HEK293 (cell line): ENCODE results near the gene MED16.
A peak's percentile ranks its signal among the peaks of the same experiment; 100 is the strongest.

Experiments used
- BCL11A ChIP-seq: fragments of 450-650 bp; formaldehyde crosslinking; IDR thresholded peaks from 2 replicates; pipeline ENCODE4 v1.5.1; 2016; ENCODE audit warnings: low read depth, missing biosample characterization, missing genetic modification characterization
- KLF16 ChIP-seq: fragments of 450-650 bp; formaldehyde crosslinking; IDR thresholded peaks from 2 replicates; pipeline ENCODE4 v1.5.1; 2017; ENCODE audit warnings: missing biosample characterization, missing genetic modification characterization
- KLF9 ChIP-seq: fragments of 450-650 bp; formaldehyde crosslinking; IDR thresholded peaks from 2 replicates; pipeline ENCODE4 v1.5.1; 2016; ENCODE audit warnings: missing biosample characterization, missing genetic modification characterization, low read depth
- PRDM10 ChIP-seq: fragments of 450-650 bp; formaldehyde crosslinking; IDR thresholded peaks from 2 replicates; pipeline ENCODE4 v1.5.1; 2016; ENCODE audit warnings: missing biosample characterization, missing genetic modification characterization
- TCF7L2 ChIP-seq: IDR thresholded peaks from 2 replicates; pipeline ENCODE4 v1.6.1; 2011; ENCODE audit warnings: low read depth, mild to moderate bottlenecking, inconsistent platforms, low read length, moderate library complexity, borderline replicate concordance
- TSHZ1 ChIP-seq: fragments of 450-650 bp; formaldehyde crosslinking; IDR thresholded peaks from 2 replicates; pipeline ENCODE4 v1.5.1; 2016; ENCODE audit warnings: missing biosample characterization, missing genetic modification characterization, borderline replicate concordance
- ZBTB1 ChIP-seq: fragments of 450-650 bp; formaldehyde crosslinking; IDR thresholded peaks from 2 replicates; pipeline ENCODE4 v1.5.1; 2016; ENCODE audit warnings: missing biosample characterization, missing genetic modification characterization
- ZBTB20 ChIP-seq: fragments of 450-650 bp; formaldehyde crosslinking; IDR thresholded peaks from 2 replicates; pipeline ENCODE4 v1.5.1; 2016; ENCODE audit warnings: missing biosample characterization, missing genetic modification characterization
- ZEB2 ChIP-seq: fragments of 450-650 bp; formaldehyde crosslinking; IDR thresholded peaks from 2 replicates; pipeline ENCODE4 v1.5.1; 2016; ENCODE audit warnings: missing biosample characterization, missing genetic modification characterization
- ZNF140 ChIP-seq: fragments of 450-650 bp; formaldehyde crosslinking; IDR thresholded peaks from 2 replicates; pipeline ENCODE4 v1.5.1; 2016; ENCODE audit warnings: missing biosample characterization, missing genetic modification characterization
- ZNF16 ChIP-seq: fragments of 450-650 bp; formaldehyde crosslinking; IDR thresholded peaks from 2 replicates; pipeline ENCODE4 v1.5.1; 2016; ENCODE audit warnings: low read depth, missing biosample characterization, missing genetic modification characterization
- ZNF174 ChIP-seq: fragments of 450-650 bp; formaldehyde crosslinking; IDR thresholded peaks from 2 replicates; pipeline ENCODE4 v1.5.0; 2017; ENCODE audit warnings: missing biosample characterization, mild to moderate bottlenecking, missing genetic modification characterization
- ZNF211 ChIP-seq: fragments of 450-650 bp; formaldehyde crosslinking; IDR thresholded peaks from 2 replicates; pipeline ENCODE4 v1.5.1; 2016; ENCODE audit warnings: low read depth, missing biosample characterization, missing genetic modification characterization
- ZNF280D ChIP-seq: fragments of 450-650 bp; formaldehyde crosslinking; IDR thresholded peaks from 2 replicates; pipeline ENCODE4 v1.5.1; 2016; ENCODE audit warnings: missing biosample characterization, missing genetic modification characterization
- ZNF292 ChIP-seq: fragments of 450-650 bp; formaldehyde crosslinking; IDR thresholded peaks from 2 replicates; pipeline ENCODE4 v1.5.1; 2016; ENCODE audit warnings: low read depth, missing biosample characterization, missing genetic modification characterization, borderline replicate concordance
- ZNF366 ChIP-seq: fragments of 450-650 bp; formaldehyde crosslinking; conservative IDR thresholded peaks from 2 replicates; pipeline ENCODE4 v1.5.1; 2016; ENCODE audit warnings: missing biosample characterization, missing genetic modification characterization
- ZNF37A ChIP-seq: fragments of 450-650 bp; IDR thresholded peaks from 2 replicates; pipeline ENCODE4 v1.5.1; 2018; ENCODE audit warnings: missing biosample characterization, missing genetic modification characterization
- ZNF561 ChIP-seq: fragments of 450-650 bp; IDR thresholded peaks from 2 replicates; pipeline ENCODE4 v1.5.1; 2018; ENCODE audit warnings: missing biosample characterization, missing genetic modification characterization, borderline replicate concordance
- ZNF621 ChIP-seq: fragments of 450-650 bp; formaldehyde crosslinking; IDR thresholded peaks from 2 replicates; pipeline ENCODE4 v1.5.1; 2017; ENCODE audit warnings: missing biosample characterization, missing genetic modification characterization
- ZNF747 ChIP-seq: fragments of 450-650 bp; formaldehyde crosslinking; IDR thresholded peaks from 2 replicates; pipeline ENCODE4 v1.5.1; 2016; ENCODE audit warnings: missing biosample characterization, missing genetic modification characterization
- ZNF776 ChIP-seq: fragments of 450-650 bp; formaldehyde crosslinking; IDR thresholded peaks from 2 replicates; pipeline ENCODE4 v1.5.0; 2017; ENCODE audit warnings: missing biosample characterization, missing genetic modification characterization, borderline replicate concordance
- ZNF791 ChIP-seq: fragments of 450-650 bp; formaldehyde crosslinking; IDR thresholded peaks from 2 replicates; pipeline ENCODE4 v1.5.1; 2016; ENCODE audit warnings: missing biosample characterization, missing genetic modification characterization
- ZSCAN30 ChIP-seq: fragments of 450-650 bp; IDR thresholded peaks from 2 replicates; pipeline ENCODE4 v1.5.1; 2018; ENCODE audit warnings: missing biosample characterization, mild to moderate bottlenecking, missing genetic modification characterization, moderate library complexity
- ZXDB ChIP-seq: fragments of 450-650 bp; formaldehyde crosslinking; IDR thresholded peaks from 2 replicates; pipeline ENCODE4 v1.5.1; 2016; ENCODE audit warnings: missing biosample characterization, missing genetic modification characterization
- TF ChIP-seq, protein P1 (sequence below): fragments of 450-650 bp; formaldehyde crosslinking; IDR thresholded peaks from 2 replicates; pipeline ENCODE4 v1.5.1; 2017; ENCODE audit warnings: missing biosample characterization, mild to moderate bottlenecking, missing genetic modification characterization, moderate library complexity
- TF ChIP-seq, protein P2 (sequence below): fragments of 450-650 bp; formaldehyde crosslinking; IDR thresholded peaks from 2 replicates; pipeline ENCODE4 v1.5.1; 2016; ENCODE audit warnings: missing biosample characterization, missing genetic modification characterization

The MED16 gene

GRCh38 chr19:843180-843835, 49.7 kb downstream of the MED16 start (continued):
- no peak for TF ChIP-seq ZNF280D
- TF ChIP-seq ZNF747 (tag by site-specific recombination), result no peak
- TF ChIP-seq ZNF16 (tag by site-specific recombination), result no peak
- TF ChIP-seq ZBTB1 (tag by site-specific recombination), result no peak
- no peak for TF ChIP-seq ZNF561 (tag by site-specific recombination)
- TF ChIP-seq ZNF776 (tag by site-specific recombination), result no peak
- TF ChIP-seq, protein P1, sequence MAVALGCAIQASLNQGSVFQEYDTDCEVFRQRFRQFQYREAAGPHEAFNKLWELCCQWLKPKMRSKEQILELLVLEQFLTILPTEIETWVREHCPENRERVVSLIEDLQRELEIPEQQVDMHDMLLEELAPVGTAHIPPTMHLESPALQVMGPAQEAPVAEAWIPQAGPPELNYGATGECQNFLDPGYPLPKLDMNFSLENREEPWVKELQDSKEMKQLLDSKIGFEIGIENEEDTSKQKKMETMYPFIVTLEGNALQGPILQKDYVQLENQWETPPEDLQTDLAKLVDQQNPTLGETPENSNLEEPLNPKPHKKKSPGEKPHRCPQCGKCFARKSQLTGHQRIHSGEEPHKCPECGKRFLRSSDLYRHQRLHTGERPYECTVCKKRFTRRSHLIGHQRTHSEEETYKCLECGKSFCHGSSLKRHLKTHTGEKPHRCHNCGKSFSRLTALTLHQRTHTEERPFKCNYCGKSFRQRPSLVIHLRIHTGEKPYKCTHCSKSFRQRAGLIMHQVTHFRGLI, result no peak
- no peak for TF ChIP-seq TSHZ1 (tag by site-specific recombination)
- TF ChIP-seq BCL11A (tag by site-specific recombination), result no peak
- TF ChIP-seq, protein P2, sequence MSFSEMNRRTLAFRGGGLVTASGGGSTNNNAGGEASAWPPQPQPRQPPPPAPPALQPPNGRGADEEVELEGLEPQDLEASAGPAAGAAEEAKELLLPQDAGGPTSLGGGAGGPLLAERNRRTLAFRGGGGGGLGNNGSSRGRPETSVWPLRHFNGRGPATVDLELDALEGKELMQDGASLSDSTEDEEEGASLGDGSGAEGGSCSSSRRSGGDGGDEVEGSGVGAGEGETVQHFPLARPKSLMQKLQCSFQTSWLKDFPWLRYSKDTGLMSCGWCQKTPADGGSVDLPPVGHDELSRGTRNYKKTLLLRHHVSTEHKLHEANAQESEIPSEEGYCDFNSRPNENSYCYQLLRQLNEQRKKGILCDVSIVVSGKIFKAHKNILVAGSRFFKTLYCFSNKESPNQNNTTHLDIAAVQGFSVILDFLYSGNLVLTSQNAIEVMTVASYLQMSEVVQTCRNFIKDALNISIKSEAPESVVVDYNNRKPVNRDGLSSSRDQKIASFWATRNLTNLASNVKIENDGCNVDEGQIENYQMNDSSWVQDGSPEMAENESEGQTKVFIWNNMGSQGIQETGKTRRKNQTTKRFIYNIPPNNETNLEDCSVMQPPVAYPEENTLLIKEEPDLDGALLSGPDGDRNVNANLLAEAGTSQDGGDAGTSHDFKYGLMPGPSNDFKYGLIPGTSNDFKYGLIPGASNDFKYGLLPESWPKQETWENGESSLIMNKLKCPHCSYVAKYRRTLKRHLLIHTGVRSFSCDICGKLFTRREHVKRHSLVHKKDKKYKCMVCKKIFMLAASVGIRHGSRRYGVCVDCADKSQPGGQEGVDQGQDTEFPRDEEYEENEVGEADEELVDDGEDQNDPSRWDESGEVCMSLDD (tag by site-specific recombination), result 0 out of 2 replicates have a peak, but pooled peaks have one; percentile 33
- no peak for TF ChIP-seq PRDM10
- no peak for TF ChIP-seq ZNF37A
- TF ChIP-seq ZNF140, result no peak
- TF ChIP-seq KLF16 (tag by site-specific recombination), result no peak
- TF ChIP-seq ZBTB20 (tag by site-specific recombination), result peak; percentile 86
- TF ChIP-seq ZNF211, result no peak
- TF ChIP-seq ZEB2 (tag by site-specific recombination), result no peak
- no peak for TF ChIP-seq ZNF174 (tag by site-specific recombination)
- TF ChIP-seq ZNF366 (tag by site-specific recombination), result no peak
- no peak for TF ChIP-seq ZNF292 (tag by site-specific recombination)
- no peak for TF ChIP-seq ZXDB (tag by site-specific recombination)
- no peak for TF ChIP-seq ZSCAN30 (tag by site-specific recombination)
- no peak for TF ChIP-seq ZNF621 (tag by site-specific recombination)
- no peak for TF ChIP-seq TCF7L2
- no peak for TF ChIP-seq KLF9
- TF ChIP-seq ZNF791 (tag by site-specific recombination), result no peak
